Mucosa of descending colon (tissue), 3 donors: ENCODE data around the gene NEMP1. TPM values are rescaled to one million over a fixed set of nuclear protein-coding genes. Genes with fewer than 3 reads are reported as not detected.

Experiments used
- ATAC-seq: fragments of 200-7000 bp; cut with Tn5 transposase; one replicate; pipeline ENCODE4 v1.9.1; 2020; ENCODE audit warnings: mild to moderate bottlenecking, moderate library complexity
- DNase-seq, 3 donors: peaks; one replicate each; pipeline ENCODE4 v3.0.0-alpha.2; 2020
- H3K36me3 ChIP-seq: fragments of 200-600 bp; one replicate; pipeline ENCODE4 v1.8.0; 2021; ENCODE audit warnings: low read depth, mild to moderate bottlenecking
- H3K4me1 ChIP-seq: fragments of 200-600 bp; one replicate; pipeline ENCODE4 v1.8.0; 2021; ENCODE audit warnings: low read depth, mild to moderate bottlenecking
- H3K4me3 ChIP-seq: fragments of 200-600 bp; one replicate; pipeline ENCODE4 v1.8.0; 2021; ENCODE audit warnings: mild to moderate bottlenecking
- H3K9me3 ChIP-seq: fragments of 200-600 bp; one replicate; pipeline ENCODE4 v1.8.0; 2021; ENCODE audit warnings: mild to moderate bottlenecking
- intact Hi-C, 2 donors: fragments of 100-400 bp; cut with DNase I in 1 of 2; cut with micrococcal nuclease in 1 of 2; formaldehyde crosslinking; loops; one replicate each; pipeline versions ENCODE4 v1.11.0 to v1.11.1; 2022; cut with DNase I, micrococcal nuclease
- total RNA-seq, 3 donors: library from RNA; stranded (reverse); fragmentation: NEBNext Ultra II Directional in 2 of 3; extraction: Animal tissue kit (Norgen Biotek cat#: 25700) in 2 of 3; gene quantifications; one replicate each; pipeline versions ENCODE4 v1.2.1 to v1.2.4, GENCODE V29; 2021 to 2023
- TF ChIP-seq, protein P1 (sequence below): fragments of 200-600 bp; IDR thresholded peaks from one replicate; pipeline ENCODE4 v1.8.0; 2022; ENCODE audit warnings: antibody characterized with exemption, mild to moderate bottlenecking
- donor health status: DM: no; HTN: no; CAD: no; lungs with moderate emphysema.
- donor health status: DM: no; HTN: no; CAD: no.
- donor health status: DM: no; HTN: yes; CAD: no.

Gene NEMP1
- total RNA-seq, 3 donors from 2014 or later: 6.3 to 16.9 (median 10.2) TPM

DNA sequence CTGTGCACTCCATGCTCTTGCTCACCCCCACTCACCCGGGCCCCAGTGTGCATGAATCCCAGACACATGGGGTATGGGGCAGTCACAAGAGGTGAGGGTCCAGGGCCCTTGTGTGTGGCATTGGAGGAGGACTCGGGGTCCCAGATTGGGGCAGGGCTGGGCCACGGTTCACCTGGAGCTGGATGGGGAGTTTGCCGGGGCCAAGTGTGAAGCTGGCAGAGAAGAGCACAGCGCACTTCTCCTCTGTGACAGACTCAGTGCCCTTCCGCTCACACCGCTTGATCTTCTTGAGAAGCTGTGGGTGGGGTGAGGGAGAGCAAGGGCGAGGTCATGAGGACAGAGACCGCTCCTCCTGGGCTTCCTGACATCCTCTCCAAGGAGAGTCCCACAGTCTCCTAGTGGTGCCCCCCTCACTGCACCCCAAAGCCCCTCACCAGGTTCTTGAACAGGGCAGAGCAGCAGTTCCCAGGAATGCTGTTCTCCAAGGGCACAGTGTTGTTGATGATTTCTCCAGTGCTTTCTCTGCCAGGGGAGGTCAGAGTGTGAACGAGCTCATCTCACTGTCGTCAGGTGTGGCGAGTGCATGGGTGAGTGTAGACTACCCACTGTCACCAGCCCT, 25.8 kb upstream of the NEMP1 start:
- TF ChIP-seq, protein P1, sequence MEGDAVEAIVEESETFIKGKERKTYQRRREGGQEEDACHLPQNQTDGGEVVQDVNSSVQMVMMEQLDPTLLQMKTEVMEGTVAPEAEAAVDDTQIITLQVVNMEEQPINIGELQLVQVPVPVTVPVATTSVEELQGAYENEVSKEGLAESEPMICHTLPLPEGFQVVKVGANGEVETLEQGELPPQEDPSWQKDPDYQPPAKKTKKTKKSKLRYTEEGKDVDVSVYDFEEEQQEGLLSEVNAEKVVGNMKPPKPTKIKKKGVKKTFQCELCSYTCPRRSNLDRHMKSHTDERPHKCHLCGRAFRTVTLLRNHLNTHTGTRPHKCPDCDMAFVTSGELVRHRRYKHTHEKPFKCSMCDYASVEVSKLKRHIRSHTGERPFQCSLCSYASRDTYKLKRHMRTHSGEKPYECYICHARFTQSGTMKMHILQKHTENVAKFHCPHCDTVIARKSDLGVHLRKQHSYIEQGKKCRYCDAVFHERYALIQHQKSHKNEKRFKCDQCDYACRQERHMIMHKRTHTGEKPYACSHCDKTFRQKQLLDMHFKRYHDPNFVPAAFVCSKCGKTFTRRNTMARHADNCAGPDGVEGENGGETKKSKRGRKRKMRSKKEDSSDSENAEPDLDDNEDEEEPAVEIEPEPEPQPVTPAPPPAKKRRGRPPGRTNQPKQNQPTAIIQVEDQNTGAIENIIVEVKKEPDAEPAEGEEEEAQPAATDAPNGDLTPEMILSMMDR: no peak
- no peak for ATAC-seq
- Histone ChIP-seq H3K36me3 (no peaks in the 10 kb centered on the region), H3K9me3 (no peaks in the 10 kb centered on the region), H3K4me1 (peaks cover 17% of the 10 kb centered on the region), H3K4me3 (no peak overlapping the region)
- intact Hi-C loops: no loop called here
- DNase-seq: peak in 1 of 3 donors; percentile 25

DNA sequence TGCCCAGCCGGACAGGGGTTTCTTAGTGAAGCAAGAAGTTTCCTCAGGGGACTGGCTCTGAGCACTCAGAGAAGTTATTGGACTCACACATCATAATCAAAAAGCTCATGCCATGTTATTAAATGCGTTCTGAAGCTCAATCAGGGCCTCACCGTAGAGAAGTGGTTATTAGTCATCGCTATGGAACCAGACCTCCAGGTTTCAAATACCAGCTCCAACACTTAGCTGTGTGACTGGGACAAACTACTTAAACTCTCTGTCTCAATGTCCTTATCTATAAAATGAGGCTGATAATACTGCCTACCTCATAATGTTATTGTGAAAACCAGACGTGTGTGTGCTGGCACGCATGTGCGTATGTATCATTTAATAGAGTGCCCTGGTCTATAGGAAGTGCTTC, 25.3 kb upstream of the NEMP1 start:
- Histone ChIP-seq H3K4me1 (peaks cover 12% of the 10 kb centered on the region), H3K4me3 (no peak overlapping the region), H3K9me3 (no peaks in the 10 kb centered on the region), H3K36me3 (no peaks in the 10 kb centered on the region)
- ATAC-seq (no peak), DNase-seq (no peak)
- TF ChIP-seq, protein P1: no peak
- intact Hi-C loops: no loop called here

- DNase-seq (peak in 2 of 3 donors; percentile 33 to 63), ATAC-seq (peak; percentile 88)
- Histone ChIP-seq H3K36me3 (no peaks in the 10 kb centered on the region), H3K9me3 (no peaks in the 10 kb centered on the region), H3K4me3 (no peak overlapping the region), H3K4me1 (peaks cover 12% of the 10 kb centered on the region)
- TF ChIP-seq, protein P1: no peak
- intact Hi-C loops: no loop called here
These were observed 23.5 kb upstream of the NEMP1 start for GRCh38 chr12:57101892-57102695.

DNA sequence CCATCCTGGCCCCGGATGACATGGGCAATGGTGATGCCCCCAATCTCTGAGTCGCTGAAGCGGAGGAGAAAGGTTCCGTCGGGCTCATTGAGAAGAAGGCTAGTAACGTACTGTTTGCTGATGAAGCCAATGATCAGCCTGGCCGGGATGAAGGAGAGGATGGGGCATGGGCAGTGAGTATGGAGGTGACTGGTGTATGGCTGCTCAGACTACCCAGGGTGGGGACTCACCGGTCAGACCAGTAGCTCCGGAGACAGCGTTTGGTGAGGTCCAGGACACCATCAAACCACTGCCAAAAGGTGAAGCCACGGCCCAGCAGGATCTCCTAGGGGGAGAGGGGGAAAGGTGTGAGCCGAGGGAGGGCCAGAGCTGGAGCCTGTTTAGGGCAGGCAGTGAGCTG, 21.2 kb upstream of the NEMP1 start:
- Histone ChIP-seq H3K36me3 (no peaks in the 10 kb centered on the region), H3K9me3 (no peaks in the 10 kb centered on the region), H3K4me3 (no peak overlapping the region), H3K4me1 (peaks cover 12% of the 10 kb centered on the region)
- ATAC-seq (no peak), DNase-seq (no peak)
- TF ChIP-seq, protein P1: no peak
- intact Hi-C loops: no loop called here

GRCh38 chr12:57099047-57099714, 20.6 kb upstream of the NEMP1 start:
- no peaks in the 10 kb centered on the region for H3K36me3 ChIP-seq
- TF ChIP-seq, protein P1: no peak
- H3K4me1 ChIP-seq: peaks cover 16% of the 10 kb centered on the region
- H3K4me3 ChIP-seq: no peak overlapping the region
- intact Hi-C loops: no loop called here
- no peaks in the 10 kb centered on the region for H3K9me3 ChIP-seq
- no peak for DNase-seq
- ATAC-seq: no peak
